Smooth muscle cell (in vitro differentiated cells): ENCODE results near the gene PPY. TPM values are rescaled to one million over a fixed set of nuclear protein-coding genes. Genes with fewer than 3 reads are reported as not detected.

Source experiments
- DNase-seq: peaks from one replicate; lab custom pipeline; 2025; ENCODE audit not compliant: unreplicated experiment; lab: John Stamatoyannopoulos, UW
- H2AFZ ChIP-seq: fragments of 200-600 bp; sonication (generic); 2 replicates; pipeline ENCODE4 v1.6.0; 2016; ENCODE audit warnings: antibody characterized with exemption, low read depth, mild to moderate bottlenecking
- H3F3A ChIP-seq: fragments of 200-600 bp; sonication (generic); 2 replicates; pipeline ENCODE4 v1.6.0; 2017; ENCODE audit warnings: antibody characterized with exemption, low read depth
- H3K27ac ChIP-seq: fragments of 200-600 bp; sonication (generic); 2 replicates; pipeline ENCODE4 v1.5.1; 2016; ENCODE audit warnings: low read depth, mild to moderate bottlenecking
- H3K27me3 ChIP-seq: fragments of 200-600 bp; sonication (generic); 2 replicates; pipeline ENCODE4 v1.6.1; 2016; ENCODE audit warnings: low read depth, mild to moderate bottlenecking
- H3K36me3 ChIP-seq: fragments of 200-600 bp; sonication (generic); 2 replicates; pipeline ENCODE4 v1.5.1; 2016; ENCODE audit warnings: low read depth
- H3K4me1 ChIP-seq: fragments of 200-600 bp; sonication (generic); 2 replicates; pipeline ENCODE4 v1.5.1; 2016; ENCODE audit warnings: low read depth
- H3K4me2 ChIP-seq: fragments of 200-600 bp; sonication (generic); 2 replicates; pipeline ENCODE4 v1.6.0; 2016; ENCODE audit warnings: mild to moderate bottlenecking
- H3K4me3 ChIP-seq: fragments of 200-600 bp; sonication (generic); 2 replicates; pipeline ENCODE4 v1.5.1; 2016; ENCODE audit warnings: mild to moderate bottlenecking
- H3K79me2 ChIP-seq: fragments of 200-600 bp; sonication (generic); 2 replicates; pipeline ENCODE4 v1.6.0; 2016; ENCODE audit warnings: low read depth, mild to moderate bottlenecking
- H3K9ac ChIP-seq: fragments of 200-600 bp; sonication (generic); 2 replicates; pipeline ENCODE4 v1.6.0; 2016; ENCODE audit warnings: low read depth
- H3K9me3 ChIP-seq: fragments of 200-600 bp; sonication (generic); replicated peaks from 2 replicates; pipeline ENCODE4 v1.5.1; 2016; ENCODE audit warnings: low read depth
- H4K20me1 ChIP-seq: fragments of 200-600 bp; sonication (generic); 2 replicates; pipeline ENCODE4 v1.6.0; 2016; ENCODE audit warnings: low read depth
- CTCF ChIP-seq: fragments of 200-600 bp; sonication (generic); IDR thresholded peaks from 2 replicates; pipeline ENCODE4 v1.5.1; 2017; ENCODE audit warnings: borderline replicate concordance, mild to moderate bottlenecking, antibody characterized with exemption; ENCODE audit not compliant: insufficient read depth, poor library complexity, severe bottlenecking
- WGBS: methylation state at CpG from one replicate; pipeline ENCODE4 v1.1.7; 2016; ENCODE audit warnings: low lambda C conversion rate; 5-methylcytosine and 5-hydroxymethylcytosine counted together
- polyA plus RNA-seq: library from polyadenylated mRNA; unstranded; fragments of >200 nt; fragmentation: Nextera tagmentation; extraction: Ambion mirVana; gene quantifications from 2 replicates; pipeline ENCODE4 v1.2.1, GENCODE V29; 2016
- total RNA-seq: library from RNA; depleted of rRNA; stranded (reverse); fragments of >200 nt; gene quantifications from 2 replicates; pipeline ENCODE4 v1.2.3, GENCODE V29; 2014

Gene PPY
- total and polyA plus RNA-seq, 2 experiments from 2014 or later, result not detected

GRCh38 chr17:43983196-43983514, 40.9 kb upstream of the PPY start:
- Histone ChIP-seq H3K4me3 (no peak overlapping the region), H3K9me3 (no peaks in the 10 kb centered on the region), H3F3A (no peaks in the 10 kb centered on the region), H4K20me1 (no peaks in the 10 kb centered on the region), H3K79me2 (no peaks in the 10 kb centered on the region), H3K9ac (no peak overlapping the region), H3K27ac (no peak overlapping the region), H2AFZ (no peak overlapping the region), H3K36me3 (no peaks in the 10 kb centered on the region), H3K27me3 (peaks cover 94% of the 10 kb centered on the region), H3K4me2 (peak overlapping the region; percentile 93), H3K4me1 (peaks cover 12% of the 10 kb centered on the region)
- no peak for TF ChIP-seq CTCF
- 42% methylated on average over 5 of the region's 5 CpGs for WGBS
- DNase-seq, result no peak

- no peak for DNase-seq
- Histone ChIP-seq H3K36me3 (no peaks in the 10 kb centered on the region), H3K4me1 (peaks cover 12% of the 10 kb centered on the region), H4K20me1 (no peaks in the 10 kb centered on the region), H3K79me2 (no peaks in the 10 kb centered on the region), H3K4me2 (no peak overlapping the region), H3K27me3 (peaks cover 94% of the 10 kb centered on the region), H3K4me3 (no peak overlapping the region), H3F3A (no peaks in the 10 kb centered on the region), H3K9ac (no peak overlapping the region), H3K27ac (no peak overlapping the region), H3K9me3 (no peaks in the 10 kb centered on the region), H2AFZ (no peak overlapping the region)
- WGBS, result 78% methylated on average over 2 of the region's 2 CpGs
- TF ChIP-seq CTCF, result no peak
Observed at GRCh38 chr17:43982171-43982570, 39.9 kb upstream of the PPY start.

GRCh38 chr17:43979671-43980070, 37.4 kb upstream of the PPY start:
- H3K4me1 ChIP-seq, result peaks cover 11% of the 10 kb centered on the region
- no peaks in the 10 kb centered on the region for H3K79me2 ChIP-seq
- no peak overlapping the region for H3K4me3 ChIP-seq
- no peaks in the 10 kb centered on the region for H3F3A ChIP-seq
- H3K27me3 ChIP-seq, result peaks cover 79% of the 10 kb centered on the region
- no peak overlapping the region for H2AFZ ChIP-seq
- TF ChIP-seq CTCF, result no peak
- no peak overlapping the region for H3K27ac ChIP-seq
- H4K20me1 ChIP-seq, result no peaks in the 10 kb centered on the region
- no peak overlapping the region for H3K9ac ChIP-seq
- no peak for DNase-seq
- 84% methylated on average over 4 of the region's 4 CpGs for WGBS
- no peak overlapping the region for H3K4me2 ChIP-seq
- H3K9me3 ChIP-seq, result no peaks in the 10 kb centered on the region
- H3K36me3 ChIP-seq, result no peaks in the 10 kb centered on the region

GRCh38 chr17:43979011-43979410, 36.7 kb upstream of the PPY start:
- no peak overlapping the region for H2AFZ ChIP-seq
- DNase-seq, result no peak
- peaks cover 77% of the 10 kb centered on the region for H3K27me3 ChIP-seq
- H3K4me3 ChIP-seq, result no peak overlapping the region
- TF ChIP-seq CTCF, result no peak
- 76% methylated on average over 7 of the region's 7 CpGs for WGBS
- no peaks in the 10 kb centered on the region for H3F3A ChIP-seq
- no peak overlapping the region for H3K9ac ChIP-seq
- no peaks in the 10 kb centered on the region for H3K36me3 ChIP-seq
- H3K4me1 ChIP-seq, result peaks cover 5% of the 10 kb centered on the region
- H3K79me2 ChIP-seq, result no peaks in the 10 kb centered on the region
- no peaks in the 10 kb centered on the region for H3K9me3 ChIP-seq
- no peaks in the 10 kb centered on the region for H4K20me1 ChIP-seq
- H3K27ac ChIP-seq, result no peak overlapping the region
- no peak overlapping the region for H3K4me2 ChIP-seq
